HFFc6 (cell line): Measurements from ENCODE around the gene SLC17A5. TPM values are rescaled to one million over a fixed set of nuclear protein-coding genes. Genes with fewer than 3 reads are reported as not detected.

Experiments used
- DNase-seq: peaks from one replicate; pipeline ENCODE4 v3.0.0-alpha.2; 2018
- H3K27ac Mint-ChIP-seq: 2 replicates; pipeline ENCODE4 v1.8.0; 2020; ENCODE audit warnings: mild to moderate bottlenecking, mixed read lengths
- H3K27me3 Mint-ChIP-seq: 2 replicates; pipeline ENCODE4 v1.8.0; 2021; ENCODE audit warnings: mild to moderate bottlenecking, moderate library complexity, mixed read lengths; ENCODE audit not compliant: insufficient read depth
- H3K36me3 Mint-ChIP-seq: 2 replicates; pipeline ENCODE4 v1.8.0; 2021; ENCODE audit warnings: low read depth, mixed read lengths
- H3K4me1 Mint-ChIP-seq: 2 replicates; pipeline ENCODE4 v1.8.0; 2020; ENCODE audit warnings: low read depth, mixed read lengths
- H3K4me3 Mint-ChIP-seq: 2 replicates; pipeline ENCODE4 v1.8.0; 2020; ENCODE audit warnings: mild to moderate bottlenecking, moderate library complexity, mixed read lengths
- H3K9me3 Mint-ChIP-seq: 2 replicates; pipeline ENCODE4 v1.8.0; 2020; ENCODE audit warnings: mild to moderate bottlenecking, mixed read lengths
- total RNA-seq, 6 experiments: library from RNA; stranded (reverse); fragmentation: NEBNext Ultra II Directional; extraction: Animal tissue kit (Norgen Biotek cat#: 25700); gene quantifications; 2 replicates in 1 of 6; 3 replicates in 5 of 6; pipeline ENCODE4 v1.2.3, GENCODE V29; 2021
- TF ChIP-seq, protein P1 (sequence below): fragments of 200-600 bp; sonication (generic); IDR thresholded peaks from 2 replicates; pipeline ENCODE4 v1.5.0; 2021; ENCODE audit warnings: antibody characterized with exemption, mild to moderate bottlenecking

Gene SLC17A5
- total RNA-seq, 6 experiments from 2014 or later, result 20.4 to 29.9 (median 26.8) TPM

DNA sequence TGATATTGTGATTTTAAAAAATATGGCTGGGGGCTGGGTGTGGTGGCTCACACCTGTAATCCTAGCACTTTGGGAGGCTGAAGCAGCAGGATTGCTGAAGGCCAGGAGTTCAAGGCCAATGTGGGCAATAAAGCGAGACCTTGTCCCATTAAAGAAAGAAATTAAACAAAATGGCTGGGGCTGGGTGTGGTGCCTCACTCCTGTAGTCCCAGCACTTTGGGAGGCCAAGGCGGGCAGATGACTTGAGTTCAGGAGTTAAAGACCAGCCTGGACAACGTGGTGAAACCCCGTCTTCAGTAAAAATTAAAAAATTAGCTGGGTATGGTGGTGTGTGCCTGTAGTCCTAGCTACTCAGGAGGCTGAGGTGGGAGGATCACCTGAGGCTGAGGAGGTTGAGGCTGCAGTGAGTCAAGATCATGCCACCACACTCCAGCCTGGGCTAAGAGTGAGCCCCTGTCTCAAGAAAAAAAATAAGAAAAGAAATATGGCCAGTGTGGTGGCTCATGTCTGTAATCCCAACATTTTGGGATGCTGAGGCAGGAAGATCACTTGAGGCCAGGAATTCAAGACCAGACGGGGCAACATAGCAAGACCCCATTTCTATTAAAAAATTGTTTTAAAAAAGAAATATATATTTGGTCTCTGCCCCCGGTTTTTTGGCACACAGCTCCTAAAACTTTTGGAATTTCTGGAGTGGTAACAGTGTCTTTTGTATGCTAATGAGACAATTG lies 39.8 kb downstream of the SLC17A5 start:
- H3K9me3 Mint-ChIP-seq, result no peaks in the 10 kb centered on the region
- TF ChIP-seq, protein P1, sequence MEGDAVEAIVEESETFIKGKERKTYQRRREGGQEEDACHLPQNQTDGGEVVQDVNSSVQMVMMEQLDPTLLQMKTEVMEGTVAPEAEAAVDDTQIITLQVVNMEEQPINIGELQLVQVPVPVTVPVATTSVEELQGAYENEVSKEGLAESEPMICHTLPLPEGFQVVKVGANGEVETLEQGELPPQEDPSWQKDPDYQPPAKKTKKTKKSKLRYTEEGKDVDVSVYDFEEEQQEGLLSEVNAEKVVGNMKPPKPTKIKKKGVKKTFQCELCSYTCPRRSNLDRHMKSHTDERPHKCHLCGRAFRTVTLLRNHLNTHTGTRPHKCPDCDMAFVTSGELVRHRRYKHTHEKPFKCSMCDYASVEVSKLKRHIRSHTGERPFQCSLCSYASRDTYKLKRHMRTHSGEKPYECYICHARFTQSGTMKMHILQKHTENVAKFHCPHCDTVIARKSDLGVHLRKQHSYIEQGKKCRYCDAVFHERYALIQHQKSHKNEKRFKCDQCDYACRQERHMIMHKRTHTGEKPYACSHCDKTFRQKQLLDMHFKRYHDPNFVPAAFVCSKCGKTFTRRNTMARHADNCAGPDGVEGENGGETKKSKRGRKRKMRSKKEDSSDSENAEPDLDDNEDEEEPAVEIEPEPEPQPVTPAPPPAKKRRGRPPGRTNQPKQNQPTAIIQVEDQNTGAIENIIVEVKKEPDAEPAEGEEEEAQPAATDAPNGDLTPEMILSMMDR, result no peak
- no peak overlapping the region for H3K4me3 Mint-ChIP-seq
- no peak overlapping the region for H3K27ac Mint-ChIP-seq
- DNase-seq, result no peak
- H3K4me1 Mint-ChIP-seq, result peaks cover 21% of the 10 kb centered on the region
- H3K27me3 Mint-ChIP-seq, result peaks cover 1% of the 10 kb centered on the region; the same call in 1 of the 2 replicates
- peaks cover 6% of the 10 kb centered on the region; the same call in 1 of the 2 replicates for H3K36me3 Mint-ChIP-seq

DNA sequence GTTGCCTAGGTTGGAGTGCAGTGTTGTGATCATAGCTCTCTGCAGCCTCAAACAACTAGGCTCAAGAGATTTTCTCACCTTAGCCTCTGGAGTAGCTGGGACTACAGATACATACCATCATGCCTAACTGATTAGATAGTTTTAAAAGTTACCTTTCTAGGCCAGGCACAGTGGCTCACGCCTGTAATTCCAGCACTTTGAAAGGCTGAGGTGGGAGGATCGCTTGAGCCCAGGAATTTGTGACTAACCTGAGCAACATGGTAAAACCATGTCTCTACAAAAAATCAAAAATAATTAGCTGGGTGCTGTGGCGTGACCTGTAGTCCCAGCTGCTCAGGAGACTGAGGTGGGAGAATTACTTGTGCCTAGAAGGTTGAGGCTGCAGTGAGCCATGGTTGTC lies 41.2 kb downstream of the SLC17A5 start:
- no peak overlapping the region for H3K4me3 Mint-ChIP-seq
- H3K27ac Mint-ChIP-seq, result no peak overlapping the region
- no peaks in the 10 kb centered on the region for H3K9me3 Mint-ChIP-seq
- TF ChIP-seq, protein P1, result no peak
- peaks cover 21% of the 10 kb centered on the region for H3K4me1 Mint-ChIP-seq
- no peak for DNase-seq
- H3K36me3 Mint-ChIP-seq, result peaks cover 6% of the 10 kb centered on the region; the same call in 1 of the 2 replicates
- peaks cover 1% of the 10 kb centered on the region; the same call in 1 of the 2 replicates for H3K27me3 Mint-ChIP-seq

DNA sequence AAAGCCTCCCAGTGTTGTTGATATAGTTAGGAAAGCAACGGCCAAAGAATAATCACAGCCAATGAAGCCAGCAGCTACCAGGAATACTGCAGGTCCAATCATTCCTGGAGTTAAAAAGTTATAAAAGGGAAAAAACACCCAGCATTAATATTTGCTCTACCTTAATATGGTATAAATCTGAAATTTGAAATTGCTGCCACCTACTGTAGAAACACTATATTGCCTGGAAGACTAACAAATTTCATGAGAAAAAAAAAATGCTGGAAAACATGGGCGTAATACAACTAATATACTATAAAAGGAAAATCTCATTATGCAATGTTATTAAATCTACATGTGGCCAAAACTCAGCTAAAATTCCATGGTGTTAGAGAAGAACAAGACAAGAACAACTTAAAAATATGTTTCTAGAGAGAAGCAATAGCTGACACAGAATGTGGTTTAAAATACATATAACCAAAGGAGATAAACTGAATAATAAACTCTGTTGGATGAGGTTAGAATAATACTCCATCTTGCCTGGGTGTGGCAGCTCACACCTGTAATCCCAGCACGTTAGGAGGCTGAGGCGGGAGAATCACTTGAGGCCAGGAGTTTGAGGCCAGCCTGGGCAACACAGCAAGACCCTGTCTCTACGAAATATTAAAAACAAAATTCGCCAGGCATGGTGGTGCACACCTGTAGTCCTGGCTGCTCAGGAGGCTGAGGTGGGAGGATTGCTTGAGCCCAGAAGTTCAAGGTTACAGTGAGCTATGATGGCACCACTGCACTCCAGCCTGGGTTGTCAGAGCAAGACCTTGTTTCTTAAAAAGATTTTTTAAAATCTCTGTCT lies 43.1 kb downstream of the SLC17A5 start:
- Mint-ChIP-seq H3K27me3 (peaks cover 1% of the 10 kb centered on the region; the same call in 1 of the 2 replicates), H3K4me1 (peaks cover 13% of the 10 kb centered on the region), H3K27ac (peak overlapping the region; percentile 21; the same call in 1 of the 2 replicates), H3K9me3 (no peaks in the 10 kb centered on the region), H3K36me3 (peaks cover 6% of the 10 kb centered on the region; the same call in 1 of the 2 replicates), H3K4me3 (no peak overlapping the region)
- TF ChIP-seq, protein P1, result peak; percentile 85
- DNase-seq, result peak; percentile 58

DNA sequence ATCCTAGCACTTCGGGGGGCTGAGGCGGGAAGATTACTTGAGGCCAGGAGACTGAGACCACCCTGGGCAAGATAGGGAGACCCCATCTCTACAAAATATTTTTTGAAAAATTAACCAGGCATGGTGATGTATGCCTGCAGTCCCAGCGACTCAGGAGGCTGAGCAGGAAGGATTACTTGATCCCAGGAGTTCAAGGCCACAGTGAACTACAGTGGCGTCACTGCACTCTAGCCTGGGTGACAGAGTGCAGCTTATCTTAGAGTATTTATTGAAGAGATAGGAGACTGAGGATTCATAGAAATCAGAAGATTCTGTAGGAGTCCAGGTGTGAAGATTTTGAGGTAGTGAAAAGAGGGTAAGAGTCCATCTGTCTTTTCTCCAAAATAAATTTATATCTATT lies 45.0 kb downstream of the SLC17A5 start:
- no peak for DNase-seq
- H3K4me3 Mint-ChIP-seq, result no peak overlapping the region
- TF ChIP-seq, protein P1, result no peak
- H3K4me1 Mint-ChIP-seq, result peaks cover 13% of the 10 kb centered on the region
- H3K27me3 Mint-ChIP-seq, result peaks cover 1% of the 10 kb centered on the region
- no peaks in the 10 kb centered on the region for H3K9me3 Mint-ChIP-seq
- no peak overlapping the region for H3K27ac Mint-ChIP-seq
- H3K36me3 Mint-ChIP-seq, result peaks cover 6% of the 10 kb centered on the region; the same call in 1 of the 2 replicates

DNA sequence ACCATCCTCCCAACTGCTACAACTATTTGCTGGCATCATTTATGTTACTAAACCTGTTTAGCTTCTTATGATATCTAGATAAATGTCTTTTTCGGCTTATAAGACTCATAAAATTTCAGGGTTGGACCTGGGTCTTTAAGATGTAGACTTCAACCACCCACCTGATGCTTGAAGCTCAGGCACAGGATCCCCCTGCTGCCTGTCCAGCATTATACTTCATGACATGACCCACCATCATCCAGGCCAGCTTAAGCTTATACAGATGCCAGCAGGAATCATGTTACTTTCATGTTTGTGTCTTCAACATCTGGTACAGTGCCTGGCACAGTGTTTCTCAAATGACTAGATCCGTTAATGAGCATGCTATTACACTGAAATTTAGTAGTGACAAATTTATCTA lies 47.4 kb downstream of the SLC17A5 start:
- TF ChIP-seq, protein P1, result no peak
- no peak for DNase-seq
- Mint-ChIP-seq H3K27me3 (peaks cover 1% of the 10 kb centered on the region), H3K27ac (no peak overlapping the region), H3K36me3 (peaks cover 6% of the 10 kb centered on the region; the same call in 1 of the 2 replicates), H3K4me3 (no peak overlapping the region), H3K9me3 (no peaks in the 10 kb centered on the region), H3K4me1 (peaks cover 13% of the 10 kb centered on the region)
